ENCODE results near the gene NLRC3.

NLRC3 gene

GRCh38 chr16:3578610-3579551 lies 1.7 kb upstream of the NLRC3 start:
- no peak for DNase-seq

DNA sequence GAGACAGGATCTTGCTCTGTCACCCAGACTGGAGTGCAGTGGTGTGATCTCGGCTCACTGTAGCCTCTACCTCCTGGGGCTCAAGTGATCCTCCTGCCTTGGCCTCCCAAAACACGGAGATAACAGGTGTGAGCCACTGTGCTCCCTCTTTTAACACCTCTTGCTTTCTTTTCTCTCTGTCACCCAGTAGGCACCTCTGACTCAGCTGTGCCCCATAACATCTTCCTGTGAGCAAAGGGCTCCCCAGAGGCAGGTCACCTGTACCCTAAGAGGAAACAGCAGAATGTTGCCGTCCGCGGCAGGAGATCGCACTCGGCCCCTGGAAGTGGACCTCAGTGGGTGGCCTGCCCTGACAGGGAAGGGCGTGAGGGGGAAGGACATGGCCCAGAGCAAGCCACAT lies 918 bp upstream of the NLRC3 start:
- no peak for DNase-seq

DNA sequence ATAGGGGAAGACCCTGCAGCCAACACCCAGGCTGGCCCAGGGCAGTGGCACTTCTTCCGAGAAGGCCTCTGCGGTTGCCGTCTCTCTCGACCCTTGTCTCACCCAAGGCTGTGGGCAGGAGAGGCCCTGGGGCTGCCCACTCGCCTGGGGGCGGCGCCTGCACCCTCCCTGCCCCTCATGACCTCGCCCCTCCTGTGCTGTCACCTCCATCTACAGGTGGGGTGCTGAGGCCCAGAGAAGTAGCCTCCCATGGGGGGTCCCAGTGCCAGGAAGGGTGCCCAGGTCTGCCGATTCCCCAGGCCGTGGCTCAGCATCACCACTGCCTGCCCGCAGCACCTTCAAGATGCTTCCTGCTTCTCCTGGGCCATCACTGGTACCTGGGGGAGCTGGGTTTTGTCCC lies 992 bp downstream of the NLRC3 start:
- no peak for DNase-seq

- no peak for DNase-seq
These were observed 1.7 kb downstream of the NLRC3 start for GRCh38 chr16:3575491-3575890.

DNA sequence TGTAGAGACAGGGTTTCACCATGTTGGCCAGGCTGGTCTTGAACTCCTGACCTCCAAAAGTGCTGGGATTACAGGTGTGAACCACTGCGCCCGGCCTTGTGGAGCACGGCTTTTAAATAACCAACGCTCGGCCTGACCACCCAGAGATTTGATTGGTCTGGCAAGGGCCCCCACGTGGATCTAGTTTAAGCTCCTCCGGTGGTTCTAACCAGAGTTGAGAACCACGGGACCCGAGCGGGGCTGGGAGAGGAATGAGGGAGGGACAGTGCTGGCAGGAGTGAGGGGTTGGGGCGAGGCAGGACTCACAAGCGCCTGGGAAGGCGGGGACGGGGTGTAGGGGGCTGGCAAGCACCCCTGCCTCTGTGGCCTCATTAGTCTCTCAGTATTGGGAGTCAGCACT lies 3.0 kb downstream of the NLRC3 start:
- DNase-seq, result no peak

DNA sequence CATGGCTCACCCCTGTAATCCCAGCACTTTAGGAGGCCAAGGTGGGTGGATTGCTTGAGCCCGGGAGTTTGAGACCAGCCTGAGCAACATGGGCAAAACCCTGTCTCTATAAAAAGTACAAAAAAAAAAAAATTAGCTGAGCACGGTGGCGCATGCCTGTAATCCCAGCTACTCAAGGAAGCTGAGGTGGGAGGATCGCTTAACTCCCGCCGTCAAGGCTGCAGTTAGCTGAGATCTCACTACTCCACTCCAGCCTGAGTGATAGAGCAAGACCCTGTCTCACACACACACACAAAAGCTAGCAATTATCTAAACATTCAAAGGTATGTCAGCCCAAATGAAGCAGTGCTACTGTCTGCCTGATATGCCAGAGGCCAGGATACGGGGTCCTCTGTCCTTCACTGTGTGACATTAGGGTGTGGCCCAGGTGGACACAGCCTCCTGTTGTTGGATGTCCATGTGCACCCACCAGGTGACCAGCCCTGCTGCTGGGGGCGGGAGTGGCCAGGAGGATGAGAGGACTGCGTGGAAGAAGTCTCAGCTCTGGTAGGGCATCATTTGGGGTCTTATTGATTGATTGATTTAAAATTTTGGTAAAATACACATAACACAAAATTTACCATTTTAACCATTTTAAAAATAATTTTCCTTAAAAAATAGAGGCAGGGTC lies 3.9 kb downstream of the NLRC3 start:
- DNase-seq, result no peak

GRCh38 chr16:3570420-3571062 lies 6.7 kb downstream of the NLRC3 start:
- DNase-seq, result no peak

GRCh38 chr16:3569851-3570250 lies 7.4 kb downstream of the NLRC3 start:
- no peak for DNase-seq

DNA sequence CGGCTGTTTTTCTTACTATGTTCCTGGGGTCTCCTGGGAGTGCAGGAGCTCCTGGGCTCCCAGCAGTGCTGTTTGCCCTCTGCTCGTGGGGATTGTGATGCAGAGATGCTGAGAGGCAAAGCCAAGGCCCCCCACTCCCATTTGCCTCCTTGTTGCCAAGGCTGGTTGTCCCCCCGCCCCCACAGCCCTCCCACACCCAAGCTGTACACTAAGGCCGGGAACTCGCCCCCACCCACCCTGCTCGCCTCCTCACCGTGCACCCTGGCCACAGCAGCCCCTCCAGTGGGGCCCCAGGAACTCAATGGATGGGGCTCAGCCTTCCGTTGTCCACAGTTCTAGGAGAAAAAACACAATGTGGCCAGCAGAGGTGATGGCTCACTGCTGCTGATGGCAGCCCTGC lies 10.2 kb downstream of the NLRC3 start:
- DNase-seq, result no peak

GRCh38 chr16:3564889-3565141 lies 12.4 kb downstream of the NLRC3 start:
- no peak for DNase-seq

DNA sequence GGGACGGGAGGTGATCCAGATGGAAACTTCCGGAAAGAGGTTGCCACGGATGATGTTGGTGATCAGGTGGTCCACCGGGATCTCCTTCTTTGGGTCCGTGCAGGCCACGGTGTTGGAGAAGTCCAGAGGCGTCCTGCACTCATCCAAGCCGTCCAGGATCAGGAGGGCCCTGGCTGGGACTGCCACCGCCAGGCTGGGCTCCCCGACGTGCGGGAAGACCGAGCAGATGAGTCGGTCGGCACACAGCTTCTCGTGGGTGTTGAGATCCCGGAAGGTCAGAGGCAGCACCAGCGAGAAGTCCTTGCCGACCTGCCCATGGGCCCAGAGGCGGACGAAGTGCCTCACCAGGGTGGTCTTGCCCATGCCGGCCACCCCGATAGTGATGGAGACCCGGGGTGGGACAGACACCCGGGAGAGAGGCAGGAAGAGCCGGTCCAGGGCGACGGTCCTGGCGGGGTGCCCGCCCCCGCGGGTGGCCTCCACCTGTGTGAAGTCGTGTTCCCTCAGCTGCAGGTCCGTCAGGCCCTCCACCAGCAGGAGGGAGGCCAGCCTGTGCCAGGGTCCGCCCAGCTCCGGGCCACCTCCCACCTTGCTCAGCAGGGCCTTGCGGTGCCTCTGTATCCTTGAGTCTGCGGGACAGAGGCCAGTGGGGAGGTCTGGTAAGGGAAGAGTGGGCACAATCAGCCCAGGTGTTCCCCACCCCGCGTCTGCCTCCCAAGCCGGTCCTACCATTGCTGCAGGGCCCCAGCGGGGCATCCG lies 12.9 kb downstream of the NLRC3 start:
- no peak for DNase-seq

DNA sequence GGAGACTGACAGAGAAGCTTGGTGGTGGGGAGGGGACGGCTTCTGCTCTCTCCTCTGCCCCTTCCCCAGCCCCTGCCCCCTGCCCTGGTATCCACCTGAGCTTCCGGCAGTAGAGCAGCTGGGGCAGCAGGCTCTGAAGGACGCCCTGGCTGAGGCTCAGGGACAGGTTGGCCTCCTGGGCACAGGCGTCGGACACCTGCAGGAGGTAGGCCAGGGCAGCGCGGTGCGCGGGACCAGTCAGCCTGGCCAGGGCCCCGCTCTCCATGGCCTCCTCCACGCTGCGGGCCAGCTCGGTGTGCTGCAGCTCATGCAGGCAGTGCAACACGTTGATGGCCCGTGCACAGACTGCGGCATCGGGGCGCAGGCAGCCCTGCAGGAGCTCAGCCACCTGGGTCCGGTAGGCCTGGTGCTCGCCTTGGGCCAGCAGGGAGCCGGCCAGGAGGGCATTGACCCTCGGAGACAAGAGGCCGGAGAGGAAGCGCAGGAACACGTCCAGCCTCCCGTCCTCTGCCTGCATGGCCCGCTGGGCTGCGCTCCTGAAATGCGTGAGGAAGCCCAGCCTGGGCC lies 14.2 kb downstream of the NLRC3 start:
- DNase-seq, result no peak

DNA sequence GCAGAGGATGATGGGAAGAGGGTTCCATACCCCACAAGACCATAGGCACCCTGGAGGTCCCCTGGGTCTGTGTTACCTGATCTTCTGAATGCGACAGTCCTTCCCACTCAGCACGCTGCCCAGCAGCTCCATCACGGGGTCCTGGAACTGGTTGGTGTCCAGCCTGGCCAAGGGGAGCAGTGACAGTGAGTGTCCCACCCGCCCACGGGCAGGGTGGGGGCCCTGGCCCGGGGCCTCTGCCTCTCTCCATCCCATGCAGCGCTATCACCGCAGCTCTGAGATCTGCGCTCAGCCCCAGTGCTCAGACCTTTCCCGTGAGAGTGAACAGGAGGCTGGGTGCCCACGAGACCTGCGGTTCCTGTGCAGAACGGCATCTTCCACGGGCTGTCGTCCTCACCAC lies 15.6 kb downstream of the NLRC3 start:
- DNase-seq, result no peak

- DNase-seq, result no peak
These were observed 22.8 kb downstream of the NLRC3 start for GRCh38 chr16:3554351-3554928.

DNA sequence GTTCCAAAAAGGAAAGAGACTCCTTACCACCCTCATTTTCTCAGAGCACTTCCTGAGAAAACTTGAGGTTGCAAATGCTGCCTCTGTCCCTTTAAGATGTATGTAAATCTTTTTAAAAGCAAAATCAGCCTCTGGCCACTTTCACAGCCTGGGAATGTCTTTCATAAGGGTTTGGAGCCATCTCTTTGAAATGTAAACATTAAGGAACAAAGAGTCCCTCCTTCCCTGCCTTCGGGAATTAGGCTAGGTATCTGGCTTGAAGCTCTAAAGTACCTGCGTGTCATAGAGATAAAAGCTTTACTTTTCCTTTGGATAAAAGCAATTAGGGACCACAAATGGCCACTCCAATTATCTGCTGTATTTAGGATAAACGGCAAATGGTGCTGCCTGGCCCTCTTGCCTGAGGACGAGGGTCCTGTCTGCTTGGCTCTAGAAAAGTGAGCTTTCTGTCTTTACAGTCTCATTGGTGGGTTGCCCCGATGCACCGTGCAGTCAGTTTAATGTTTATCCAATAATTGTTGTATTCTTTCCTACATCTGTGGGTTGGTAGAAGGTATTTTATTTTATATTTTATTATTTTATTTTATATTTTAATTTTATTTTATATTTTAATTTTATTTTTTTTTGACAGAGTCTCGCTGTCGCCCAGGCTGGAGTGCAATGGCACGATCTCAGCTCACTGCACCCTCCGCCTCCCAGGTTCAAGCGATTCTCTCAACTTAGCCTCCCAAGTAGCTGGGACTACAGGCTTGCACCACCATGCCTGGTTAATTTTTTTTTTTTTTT lies 23.9 kb downstream of the NLRC3 start:
- DNase-seq, result no peak

- no peak for DNase-seq
These were observed 26.1 kb downstream of the NLRC3 start for GRCh38 chr16:3550851-3551847.

DNA sequence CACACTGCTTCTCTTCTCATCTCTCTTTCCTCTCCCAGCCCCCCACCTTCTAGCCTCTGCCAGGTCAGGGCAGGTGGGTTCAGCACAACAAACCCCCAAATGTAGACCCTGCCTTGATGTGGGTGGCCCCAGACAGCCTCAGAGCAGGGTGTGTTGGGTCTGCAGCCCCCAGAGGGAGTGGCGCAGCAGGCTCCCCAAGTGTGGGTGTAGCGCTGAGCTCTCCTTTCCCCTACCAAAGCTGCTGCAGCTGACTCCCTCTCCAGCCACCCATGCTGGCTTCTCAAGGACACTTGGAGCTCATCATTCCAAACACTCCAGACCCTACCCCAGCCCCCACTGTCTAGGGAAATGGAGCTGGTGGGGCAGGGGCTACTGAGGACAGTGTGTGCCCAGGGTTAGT lies 27.3 kb downstream of the NLRC3 start:
- no peak for DNase-seq

DNA sequence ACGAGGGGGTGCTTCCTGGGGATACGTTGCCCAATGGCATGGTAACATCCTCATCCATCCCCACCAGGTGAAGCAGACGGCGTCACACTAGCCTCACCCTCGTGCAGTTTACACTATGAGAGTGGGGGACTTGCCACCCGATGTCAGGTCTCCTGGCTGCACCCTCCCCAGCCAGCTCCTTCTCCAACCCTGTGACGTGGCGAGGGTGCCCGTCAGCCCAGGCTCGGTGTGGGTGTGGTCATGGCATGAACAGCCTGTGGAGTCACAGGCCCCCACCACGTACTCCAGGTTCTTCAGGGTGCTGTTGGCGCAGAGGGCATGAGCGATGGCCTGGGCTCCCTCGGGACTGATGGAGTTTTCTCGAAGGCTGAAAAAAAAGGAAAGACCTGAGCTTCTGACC lies 28.3 kb downstream of the NLRC3 start:
- no peak for DNase-seq

DNA sequence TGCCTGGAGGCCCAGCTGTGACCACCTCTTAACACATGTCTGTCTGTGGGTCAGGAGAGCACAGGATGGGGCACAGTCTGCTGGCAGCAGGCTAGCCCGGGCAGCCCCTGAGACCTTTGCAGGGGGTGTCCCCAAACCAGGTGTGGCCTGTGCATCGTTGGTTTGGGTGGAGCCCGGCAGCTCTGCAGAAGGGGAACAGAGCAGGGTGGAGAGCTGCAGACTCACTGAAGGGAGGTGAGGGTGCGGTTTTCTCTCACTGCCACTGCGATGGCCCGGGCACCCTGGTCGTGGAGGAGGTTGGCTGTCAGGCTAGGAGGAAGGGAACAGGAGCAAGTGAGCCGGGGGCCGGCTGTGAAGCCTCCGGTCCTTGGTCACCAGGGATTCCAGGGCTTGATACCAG lies 28.8 kb downstream of the NLRC3 start:
- DNase-seq, result no peak

DNA sequence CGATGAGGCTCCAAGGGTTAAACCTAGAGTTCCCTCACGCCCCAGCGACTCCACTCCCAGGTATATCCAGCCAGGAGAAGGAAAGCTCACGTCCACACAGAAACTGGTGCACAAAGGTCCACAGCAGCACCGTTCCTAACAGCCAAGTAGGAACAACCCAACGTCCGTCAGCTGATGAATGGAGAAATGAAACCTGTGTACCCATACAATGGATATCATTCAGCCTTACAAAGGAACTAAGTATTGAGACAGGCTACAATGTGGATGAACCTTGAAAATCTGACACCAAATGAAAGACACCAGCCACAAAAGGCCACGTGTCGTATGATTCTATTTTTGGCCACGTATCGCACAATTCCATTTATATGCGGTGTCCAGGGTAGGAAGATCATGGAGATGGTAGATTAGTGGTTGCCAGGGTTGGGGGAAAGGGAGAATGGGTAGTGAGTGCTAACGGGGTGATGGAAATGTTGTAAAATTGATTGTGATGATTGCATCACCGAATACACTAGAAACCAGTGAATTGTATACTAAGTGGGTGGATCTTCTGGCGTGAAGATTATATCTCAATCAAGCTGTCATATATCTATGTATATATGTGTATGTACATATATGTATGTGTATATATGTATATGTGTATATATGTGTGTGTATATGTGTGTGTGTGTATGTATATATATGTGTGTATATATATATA lies 30.1 kb downstream of the NLRC3 start:
- DNase-seq, result no peak
